HG03439 (cell line): ENCODE data around the gene NEK6.

Experiments used
- ATAC-seq: cut with Tn5 transposase; IDR thresholded peaks from one replicate; pipeline ENCODE4 v1.9.1; 2021; ENCODE audit warnings: mild to moderate bottlenecking, moderate library complexity; ENCODE audit not compliant: unreplicated experiment

NEK6 gene

GRCh38 chr9:124315882-124316281 lies 58.1 kb downstream of the NEK6 start:
- ATAC-seq, result no peak

GRCh38 chr9:124320062-124320973 lies 62.6 kb downstream of the NEK6 start:
- ATAC-seq, result no peak

- no peak for ATAC-seq
Measured at GRCh38 chr9:124321416-124321815, 63.7 kb downstream of the NEK6 start.

GRCh38 chr9:124321935-124322334 lies 64.2 kb downstream of the NEK6 start:
- ATAC-seq, result no peak

- no peak for ATAC-seq
Measured at GRCh38 chr9:124322618-124323432, 65.1 kb downstream of the NEK6 start.

GRCh38 chr9:124323904-124324303 lies 66.2 kb downstream of the NEK6 start:
- ATAC-seq, result no peak

GRCh38 chr9:124325816-124326215 lies 68.1 kb downstream of the NEK6 start:
- ATAC-seq, result no peak

- no peak for ATAC-seq
Measured at GRCh38 chr9:124326378-124326777, 68.6 kb downstream of the NEK6 start.

GRCh38 chr9:124327491-124327890 lies 69.7 kb downstream of the NEK6 start:
- no peak for ATAC-seq

GRCh38 chr9:124328285-124328684 lies 70.5 kb downstream of the NEK6 start:
- ATAC-seq, result no peak

GRCh38 chr9:124329206-124329792 lies 71.5 kb downstream of the NEK6 start:
- no peak for ATAC-seq

GRCh38 chr9:124330011-124330697 lies 72.4 kb downstream of the NEK6 start:
- ATAC-seq, result no peak

GRCh38 chr9:124331580-124331979 lies 73.8 kb downstream of the NEK6 start:
- ATAC-seq, result no peak

GRCh38 chr9:124332361-124333202 lies 74.8 kb downstream of the NEK6 start:
- ATAC-seq, result no peak

- ATAC-seq, result no peak
Measured at GRCh38 chr9:124333203-124333579, 75.4 kb downstream of the NEK6 start.

GRCh38 chr9:124334568-124335319 lies 77.0 kb downstream of the NEK6 start:
- ATAC-seq, result no peak

GRCh38 chr9:124335320-124335707 lies 77.6 kb downstream of the NEK6 start:
- ATAC-seq, result no peak

- ATAC-seq, result no peak
Measured at GRCh38 chr9:124337562-124337961, 79.8 kb downstream of the NEK6 start.

- ATAC-seq, result no peak
Measured at GRCh38 chr9:124339603-124340146, 81.9 kb downstream of the NEK6 start.
